Tibial artery (tissue), 4 donors: ENCODE results near the gene DNASE1L2.
A peak's percentile ranks its signal among the peaks of the same experiment; 100 is the strongest.
"Not testable (repeated sequence)": the region's sequence is repeated elsewhere in the genome, so short reads cannot be mapped to it uniquely, and the experiment has no call there.

Experiments used
- DNase-seq, 2 donors: peaks; one replicate each; pipeline ENCODE4 v3.0.0-alpha.2; 2019
- H3K27ac ChIP-seq, 2 donors: fragments of 200-600 bp; sonication (generic) in 1 of 2; 1 replicate in 1 of 2; 2 replicates in 1 of 2; pipeline ENCODE4 v1.5.1; 2018 to 2019; ENCODE audit warnings: mild to moderate bottlenecking in 1 of 2
- H3K27me3 ChIP-seq, 2 donors: fragments of 200-600 bp; sonication (generic) in 1 of 2; one replicate each; pipeline versions ENCODE4 v1.5.1 to v1.6.0; 2016 to 2019
- H3K36me3 ChIP-seq, 3 donors: fragments of 200-600 bp; sonication (generic) in 2 of 3; one replicate each; pipeline ENCODE4 v1.5.1; 2016 to 2019; ENCODE audit warnings: mild to moderate bottlenecking in 2 of 3
- H3K4me1 ChIP-seq, 4 donors: fragments of 200-600 bp; sonication (generic) in 2 of 4; 1 replicate in 3 of 4; 2 replicates in 1 of 4; pipeline ENCODE4 v1.5.1; 2016 to 2019
- H3K4me3 ChIP-seq, 2 donors: fragments of 200-600 bp; sonication (generic) in 1 of 2; 1 replicate in 1 of 2; 2 replicates in 1 of 2; pipeline ENCODE4 v1.5.1; 2018 to 2019; ENCODE audit warnings: mild to moderate bottlenecking in 2 of 2
- H3K9me3 ChIP-seq, 3 donors: fragments of 200-600 bp; sonication (generic) in 1 of 3; one replicate each; pipeline ENCODE4 v1.5.1; 2016 to 2019
- CTCF ChIP-seq, 2 experiments: fragments of 200-600 bp in 1 of 2; fragments of 450-650 bp in 1 of 2; IDR thresholded peaks; one replicate each; pipeline ENCODE4 v1.5.1; 2017 to 2019; ENCODE audit warnings: antibody characterized with exemption in 2 of 2, mild to moderate bottlenecking in 1 of 2, moderate library complexity in 1 of 2
- intact Hi-C: fragments of 100-400 bp; cut with DNase I; formaldehyde crosslinking; loops from one replicate; pipeline ENCODE4 v1.15.0; 2023; ENCODE audit warnings: low total_unique reads

Gene DNASE1L2

DNA sequence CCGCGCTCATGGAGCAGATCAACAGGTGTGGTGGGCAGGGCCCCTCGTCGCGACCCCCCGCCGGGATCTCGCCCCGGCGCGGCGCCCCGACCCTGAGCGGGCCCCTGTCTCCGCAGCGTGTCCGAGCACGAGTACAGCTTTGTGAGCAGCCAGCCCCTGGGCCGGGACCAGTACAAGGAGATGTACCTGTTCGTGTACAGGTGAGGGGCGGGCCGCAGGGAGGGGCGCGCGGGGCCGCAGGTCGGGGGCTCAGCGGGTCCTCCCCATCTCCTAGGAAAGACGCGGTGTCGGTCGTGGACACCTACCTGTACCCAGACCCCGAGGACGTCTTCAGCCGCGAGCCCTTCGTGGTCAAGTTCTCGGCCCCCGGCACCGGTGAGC, 848 bp downstream of the DNASE1L2 start:
- Histone ChIP-seq H3K9me3 (no peaks in the 10 kb centered on the region), H3K4me3 (peak overlapping the region in 1 of 2 donors; percentile 25), H3K4me1 (peaks cover 7 to 21% (median 21%) of the 10 kb centered on the region in 4 donors), H3K27me3 (peaks cover 0 to 19% of the 10 kb centered on the region in 2 donors), H3K27ac (no peak overlapping the region), H3K36me3 (peaks cover 34 to 69% (median 38%) of the 10 kb centered on the region in 3 donors)
- no peak for DNase-seq
- no peak for TF ChIP-seq CTCF (IDR thresholded peaks at IDR 0.05)
- intact Hi-C loops = no loop called here

DNA sequence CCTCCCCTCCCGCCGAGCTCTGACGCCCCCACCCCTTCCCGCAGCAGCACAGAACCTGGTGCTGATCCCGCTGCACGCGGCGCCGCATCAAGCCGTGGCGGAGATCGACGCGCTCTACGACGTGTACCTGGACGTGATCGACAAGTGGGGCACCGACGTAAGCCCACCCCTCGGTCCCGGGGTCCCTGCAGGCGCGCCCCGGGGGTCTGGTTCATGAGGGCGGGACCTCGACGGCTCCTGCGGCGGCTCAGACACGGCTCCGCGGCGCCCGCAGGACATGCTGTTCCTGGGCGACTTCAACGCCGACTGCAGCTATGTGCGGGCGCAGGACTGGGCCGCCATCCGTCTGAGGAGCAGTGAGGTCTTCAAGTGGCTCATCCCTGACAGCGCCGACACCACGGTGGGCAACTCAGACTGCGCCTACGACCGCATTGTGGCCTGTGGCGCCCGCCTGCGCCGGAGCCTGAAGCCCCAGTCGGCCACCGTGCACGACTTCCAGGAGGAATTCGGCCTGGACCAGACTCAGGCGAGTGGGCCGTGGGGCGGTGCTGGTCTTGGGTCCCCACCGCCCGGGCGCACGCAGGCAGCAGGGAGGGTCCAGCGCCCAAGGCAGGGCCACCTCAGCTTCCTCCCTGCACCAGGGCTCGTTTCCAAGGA, 1.4 kb downstream of the DNASE1L2 start:
- Histone ChIP-seq H3K36me3 (peaks cover 34 to 69% (median 35%) of the 10 kb centered on the region in 3 donors), H3K27me3 (peaks cover 0 to 19% of the 10 kb centered on the region in 2 donors), H3K27ac (no peak overlapping the region), H3K4me3 (no peak overlapping the region), H3K4me1 (peaks cover 7 to 21% (median 21%) of the 10 kb centered on the region in 4 donors), H3K9me3 (no peaks in the 10 kb centered on the region)
- no peak for DNase-seq
- TF ChIP-seq CTCF (IDR thresholded peaks at IDR 0.05) = no peak
- intact Hi-C loops = no loop called here

DNA sequence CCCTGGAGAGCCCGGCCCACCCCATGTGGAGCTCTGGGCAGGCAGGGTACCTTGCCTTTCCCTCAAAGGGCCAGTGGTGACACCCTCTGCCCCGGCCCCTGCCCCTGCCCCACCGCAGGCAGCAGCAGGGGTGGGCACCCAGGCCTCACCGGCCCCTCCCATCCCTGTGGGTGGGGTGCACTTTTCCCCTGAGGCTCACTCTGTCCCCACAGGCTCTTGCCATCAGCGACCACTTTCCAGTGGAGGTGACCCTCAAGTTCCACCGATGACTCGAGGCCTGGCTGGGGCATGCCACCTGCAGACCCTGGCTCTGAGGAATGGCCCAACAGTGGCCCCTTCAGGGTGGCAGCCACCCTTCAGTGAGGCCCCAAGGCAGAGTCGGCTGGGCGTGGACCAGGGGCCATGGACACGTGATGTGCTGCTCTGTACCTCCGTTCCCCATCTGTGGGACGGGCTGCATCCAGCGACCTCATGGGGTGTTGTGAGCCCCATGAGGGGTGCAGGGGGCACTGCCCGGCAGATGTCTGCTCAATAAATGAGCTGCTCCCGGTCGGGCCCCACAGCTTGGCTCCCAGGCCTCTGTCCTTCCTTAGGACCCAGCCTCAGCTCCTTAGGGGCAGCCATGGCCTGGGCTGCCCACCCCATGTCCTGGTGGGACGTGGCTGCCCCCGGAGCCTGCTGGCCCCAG, 2.0 kb downstream of the DNASE1L2 start:
- no peak overlapping the region for H3K4me3 ChIP-seq
- peaks cover 0 to 19% of the 10 kb centered on the region in 2 donors for H3K27me3 ChIP-seq
- no peak overlapping the region for H3K27ac ChIP-seq
- H3K36me3 ChIP-seq = peaks cover 34 to 69% (median 35%) of the 10 kb centered on the region in 3 donors
- peaks cover 7 to 21% (median 21%) of the 10 kb centered on the region in 4 donors for H3K4me1 ChIP-seq
- TF ChIP-seq CTCF (IDR thresholded peaks at IDR 0.05) = no peak
- DNase-seq = no peak
- intact Hi-C loops = no loop called here
- H3K9me3 ChIP-seq = no peaks in the 10 kb centered on the region

- intact Hi-C loops = no loop called here
- no peaks in the 10 kb centered on the region for H3K9me3 ChIP-seq
- H3K4me3 ChIP-seq = no peak overlapping the region
- H3K27me3 ChIP-seq = peaks cover 0 to 19% of the 10 kb centered on the region in 2 donors
- no peak for DNase-seq
- peaks cover 28 to 69% (median 35%) of the 10 kb centered on the region in 3 donors for H3K36me3 ChIP-seq
- peaks cover 7 to 21% (median 21%) of the 10 kb centered on the region in 4 donors for H3K4me1 ChIP-seq
- no peak overlapping the region for H3K27ac ChIP-seq
- TF ChIP-seq CTCF (IDR thresholded peaks at IDR 0.05) = no peak
These were observed 2.8 kb downstream of the DNASE1L2 start for GRCh38 chr16:2238838-2239675.

DNA sequence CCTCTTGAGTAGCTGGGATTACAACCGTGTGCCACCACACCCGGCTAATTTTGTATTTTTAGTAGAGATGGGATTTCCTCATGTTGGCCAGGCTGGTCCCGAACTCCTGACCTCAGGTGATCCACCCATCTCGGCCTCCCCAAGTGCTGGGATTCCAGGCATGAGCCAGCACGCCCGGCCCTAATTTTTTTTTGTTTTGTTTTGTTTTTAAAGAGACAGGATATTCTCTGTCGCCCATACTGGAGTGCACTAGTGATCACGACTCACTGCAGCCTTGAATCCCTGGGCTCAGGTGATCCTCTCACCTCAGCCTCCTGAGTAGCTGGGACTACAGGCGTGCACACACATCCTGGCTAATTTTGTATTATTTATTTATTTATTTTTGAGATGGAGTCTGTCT, 4.1 kb downstream of the DNASE1L2 start:
- H3K9me3 ChIP-seq, DNase-seq, intact Hi-C loops, H3K27ac ChIP-seq, H3K4me3 ChIP-seq: not testable (repeated sequence)
- Histone ChIP-seq H3K4me1 (peaks cover 7 to 21% (median 21%) of the 10 kb centered on the region in 4 donors), H3K36me3 (peaks cover 28 to 69% (median 35%) of the 10 kb centered on the region in 3 donors), H3K27me3 (peaks cover 0 to 19% of the 10 kb centered on the region in 2 donors)
